PFSK-1 (cell line): Measurements from ENCODE around the gene ADGRL3.

Experiments used
- FOXP2 ChIP-seq: optimal IDR thresholded peaks from 2 replicates; pipeline ENCODE3; 2011; ENCODE audit warnings: borderline replicate concordance, control low read depth, inconsistent platforms; ENCODE audit not compliant: insufficient read depth; ENCODE audit errors: extremely low read length, extremely low read depth
- POLR2AphosphoS5 ChIP-seq: IDR thresholded peaks from 2 replicates; pipeline ENCODE4 v1.6.1; 2012; ENCODE audit warnings: low read depth, mild to moderate bottlenecking, control low read depth, low read length, moderate library complexity
- SIN3A ChIP-seq: IDR thresholded peaks from 2 replicates; pipeline ENCODE4 v1.6.1; 2012; ENCODE audit warnings: mild to moderate bottlenecking, low read length, moderate library complexity, borderline replicate concordance; ENCODE audit not compliant: insufficient read depth
- TAF1 ChIP-seq: IDR thresholded peaks from 2 replicates; pipeline ENCODE4 v1.6.1; 2012; ENCODE audit warnings: low read length, control low read depth, borderline replicate concordance; ENCODE audit not compliant: insufficient read depth
- TF ChIP-seq, protein P1 (sequence below), 2 experiments: IDR thresholded peaks; 2 replicates each; pipeline versions ENCODE4 v1.6.1 to v1.8.0; 2011 to 2012; ENCODE audit warnings: low read depth in 2 of 2, low read length in 2 of 2, control low read depth in 1 of 2, inconsistent platforms in 1 of 2, mild to moderate bottlenecking in 1 of 2, moderate library complexity in 1 of 2; ENCODE audit not compliant: insufficient read depth in 1 of 2

The ADGRL3 gene

GRCh38 chr4:61588621-61589402, 388.7 kb downstream of the ADGRL3 start:
- TF ChIP-seq SIN3A (no peak), TAF1 (no peak), POLR2AphosphoS5 (no peak), FOXP2 (no peak)
- TF ChIP-seq, protein P1, sequence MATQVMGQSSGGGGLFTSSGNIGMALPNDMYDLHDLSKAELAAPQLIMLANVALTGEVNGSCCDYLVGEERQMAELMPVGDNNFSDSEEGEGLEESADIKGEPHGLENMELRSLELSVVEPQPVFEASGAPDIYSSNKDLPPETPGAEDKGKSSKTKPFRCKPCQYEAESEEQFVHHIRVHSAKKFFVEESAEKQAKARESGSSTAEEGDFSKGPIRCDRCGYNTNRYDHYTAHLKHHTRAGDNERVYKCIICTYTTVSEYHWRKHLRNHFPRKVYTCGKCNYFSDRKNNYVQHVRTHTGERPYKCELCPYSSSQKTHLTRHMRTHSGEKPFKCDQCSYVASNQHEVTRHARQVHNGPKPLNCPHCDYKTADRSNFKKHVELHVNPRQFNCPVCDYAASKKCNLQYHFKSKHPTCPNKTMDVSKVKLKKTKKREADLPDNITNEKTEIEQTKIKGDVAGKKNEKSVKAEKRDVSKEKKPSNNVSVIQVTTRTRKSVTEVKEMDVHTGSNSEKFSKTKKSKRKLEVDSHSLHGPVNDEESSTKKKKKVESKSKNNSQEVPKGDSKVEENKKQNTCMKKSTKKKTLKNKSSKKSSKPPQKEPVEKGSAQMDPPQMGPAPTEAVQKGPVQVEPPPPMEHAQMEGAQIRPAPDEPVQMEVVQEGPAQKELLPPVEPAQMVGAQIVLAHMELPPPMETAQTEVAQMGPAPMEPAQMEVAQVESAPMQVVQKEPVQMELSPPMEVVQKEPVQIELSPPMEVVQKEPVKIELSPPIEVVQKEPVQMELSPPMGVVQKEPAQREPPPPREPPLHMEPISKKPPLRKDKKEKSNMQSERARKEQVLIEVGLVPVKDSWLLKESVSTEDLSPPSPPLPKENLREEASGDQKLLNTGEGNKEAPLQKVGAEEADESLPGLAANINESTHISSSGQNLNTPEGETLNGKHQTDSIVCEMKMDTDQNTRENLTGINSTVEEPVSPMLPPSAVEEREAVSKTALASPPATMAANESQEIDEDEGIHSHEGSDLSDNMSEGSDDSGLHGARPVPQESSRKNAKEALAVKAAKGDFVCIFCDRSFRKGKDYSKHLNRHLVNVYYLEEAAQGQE (IDR thresholded peaks at IDR 0.05; ENCODE audit: insufficient read depth in 1 of 2, low read depth in 2 of 2, low read length in 2 of 2), result no peak

DNA sequence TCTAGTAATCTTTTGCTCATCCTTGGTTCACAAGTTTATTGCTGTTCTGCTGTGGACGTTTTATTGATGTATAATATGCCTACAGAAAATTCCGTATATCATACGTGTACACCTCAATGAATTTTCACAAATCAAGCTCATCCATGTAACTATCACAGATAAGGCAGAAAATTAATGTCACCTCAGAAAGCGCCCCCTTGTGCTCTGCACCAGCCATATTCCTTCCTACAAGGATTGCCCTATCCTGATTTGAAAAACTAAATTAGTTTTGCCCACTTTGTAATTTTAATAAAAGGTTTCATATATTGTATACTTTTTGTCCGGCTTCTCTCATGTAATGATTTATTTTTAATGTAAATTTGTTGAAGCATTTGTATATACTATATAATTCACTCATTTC, 390.8 kb downstream of the ADGRL3 start:
- no peak for TF ChIP-seq FOXP2
- TF ChIP-seq SIN3A, result no peak
- TF ChIP-seq POLR2AphosphoS5, result no peak
- TF ChIP-seq, protein P1 (IDR thresholded peaks at IDR 0.05; ENCODE audit: insufficient read depth in 1 of 2, low read depth in 2 of 2, low read length in 2 of 2), result no peak
- no peak for TF ChIP-seq TAF1

DNA sequence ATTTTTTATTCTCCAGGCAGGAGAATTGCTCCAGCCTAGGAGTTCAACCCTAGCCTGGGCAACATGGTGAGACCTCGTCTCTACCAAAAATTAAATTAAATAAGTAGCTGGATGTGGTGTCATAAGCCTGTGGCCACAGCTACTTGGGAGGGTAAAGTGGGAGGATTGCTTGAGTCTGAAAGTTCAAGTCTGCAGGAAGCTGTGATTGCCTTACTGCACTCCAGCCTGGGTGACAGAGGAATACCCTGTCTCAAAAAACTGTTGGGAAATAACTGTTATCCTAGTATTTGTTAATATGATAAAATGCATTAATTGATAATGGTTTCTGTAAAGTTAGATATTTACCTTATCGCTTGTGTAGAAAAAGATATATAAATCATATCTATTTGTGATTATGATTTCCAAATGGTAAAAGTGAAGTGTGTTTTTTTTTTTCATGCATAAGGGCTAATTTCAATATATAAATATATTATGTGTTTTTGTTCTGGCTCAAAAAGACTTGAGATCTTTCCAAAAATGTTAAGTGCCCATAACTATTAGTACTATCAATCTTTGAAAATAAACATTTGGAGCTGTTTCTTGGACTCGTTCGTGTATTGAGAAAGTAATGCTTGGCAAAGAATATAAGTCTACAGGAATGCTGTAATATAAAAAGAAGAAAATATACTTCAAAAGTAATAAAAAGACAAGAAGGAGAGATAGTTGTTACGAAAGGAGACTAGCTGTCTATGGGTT, 396.6 kb downstream of the ADGRL3 start:
- TF ChIP-seq, protein P1 (IDR thresholded peaks at IDR 0.05; ENCODE audit: insufficient read depth in 1 of 2, low read depth in 2 of 2, low read length in 2 of 2), result no peak
- TF ChIP-seq POLR2AphosphoS5, result no peak
- no peak for TF ChIP-seq FOXP2
- no peak for TF ChIP-seq TAF1
- TF ChIP-seq SIN3A, result no peak

DNA sequence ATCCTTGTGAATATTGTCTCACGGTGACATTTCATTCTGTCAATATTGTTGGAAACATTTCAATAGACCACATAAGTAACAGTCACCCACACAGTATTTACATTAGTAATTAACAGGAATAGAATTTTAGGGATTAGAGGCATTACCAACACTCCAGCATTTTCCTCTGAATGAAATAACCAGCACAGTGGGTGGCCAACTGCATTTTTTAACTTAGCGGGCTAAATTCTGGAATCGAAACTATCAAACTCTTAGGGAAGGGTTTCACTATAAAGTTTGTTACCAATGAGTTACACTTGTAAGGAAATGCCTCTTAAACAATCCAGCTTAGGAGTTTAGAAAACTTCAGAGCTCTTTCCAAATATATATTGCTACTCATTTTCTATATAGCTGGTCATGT, 403.0 kb downstream of the ADGRL3 start:
- TF ChIP-seq TAF1 (no peak), FOXP2 (no peak), SIN3A (no peak), POLR2AphosphoS5 (no peak)
- TF ChIP-seq, protein P1 (IDR thresholded peaks at IDR 0.05; ENCODE audit: insufficient read depth in 1 of 2, low read depth in 2 of 2, low read length in 2 of 2), result no peak
